GM12874 (cell line): ENCODE results near the gene DENND5B.

Experiments
- TF ChIP-seq, protein P1 (sequence below): IDR thresholded peaks from 2 replicates; pipeline ENCODE4 v1.5.1; 2011; ENCODE audit warnings: low read depth, mild to moderate bottlenecking, control low read depth, low read length, moderate library complexity; ENCODE audit not compliant: insufficient read depth

Gene DENND5B

DNA sequence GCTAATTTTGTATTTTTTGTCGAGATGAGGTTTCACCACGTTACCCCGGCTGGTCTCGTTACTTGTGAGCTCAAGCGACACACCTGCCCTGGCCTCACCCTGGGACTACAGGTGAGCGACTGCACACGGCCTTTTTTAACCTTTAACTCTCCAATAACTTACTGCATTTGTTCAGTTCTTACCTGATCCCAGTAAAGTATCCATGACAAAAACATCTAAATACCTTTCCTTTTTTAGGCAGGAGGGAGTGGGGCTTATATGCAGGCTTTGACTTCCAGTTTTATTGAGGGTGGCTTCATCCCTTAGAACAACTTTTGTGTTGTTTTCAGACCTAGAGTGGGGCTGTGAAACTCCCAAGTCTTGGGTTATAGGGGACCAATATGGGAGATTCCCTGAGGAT, 68.3 kb downstream of the DENND5B start:
- TF ChIP-seq, protein P1, sequence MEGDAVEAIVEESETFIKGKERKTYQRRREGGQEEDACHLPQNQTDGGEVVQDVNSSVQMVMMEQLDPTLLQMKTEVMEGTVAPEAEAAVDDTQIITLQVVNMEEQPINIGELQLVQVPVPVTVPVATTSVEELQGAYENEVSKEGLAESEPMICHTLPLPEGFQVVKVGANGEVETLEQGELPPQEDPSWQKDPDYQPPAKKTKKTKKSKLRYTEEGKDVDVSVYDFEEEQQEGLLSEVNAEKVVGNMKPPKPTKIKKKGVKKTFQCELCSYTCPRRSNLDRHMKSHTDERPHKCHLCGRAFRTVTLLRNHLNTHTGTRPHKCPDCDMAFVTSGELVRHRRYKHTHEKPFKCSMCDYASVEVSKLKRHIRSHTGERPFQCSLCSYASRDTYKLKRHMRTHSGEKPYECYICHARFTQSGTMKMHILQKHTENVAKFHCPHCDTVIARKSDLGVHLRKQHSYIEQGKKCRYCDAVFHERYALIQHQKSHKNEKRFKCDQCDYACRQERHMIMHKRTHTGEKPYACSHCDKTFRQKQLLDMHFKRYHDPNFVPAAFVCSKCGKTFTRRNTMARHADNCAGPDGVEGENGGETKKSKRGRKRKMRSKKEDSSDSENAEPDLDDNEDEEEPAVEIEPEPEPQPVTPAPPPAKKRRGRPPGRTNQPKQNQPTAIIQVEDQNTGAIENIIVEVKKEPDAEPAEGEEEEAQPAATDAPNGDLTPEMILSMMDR: no peak

DNA sequence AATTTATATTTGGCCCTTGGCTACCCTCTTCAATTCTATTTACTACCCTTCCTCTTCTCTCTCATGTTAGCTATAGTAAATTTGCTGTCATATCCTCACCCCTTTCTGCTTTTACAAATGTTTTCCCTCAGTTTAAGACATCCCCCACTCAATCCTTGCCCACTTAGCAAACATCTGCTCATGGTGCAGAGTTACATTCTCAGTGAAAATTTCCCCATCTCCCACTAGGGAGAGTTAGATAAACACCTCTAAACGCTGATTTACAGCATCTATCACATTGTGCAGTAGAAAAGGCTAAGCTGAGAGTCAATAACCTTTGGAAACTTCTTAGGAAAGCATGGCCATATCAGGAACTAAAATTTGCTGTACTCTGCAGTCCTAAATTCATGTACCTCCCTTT, 69.0 kb downstream of the DENND5B start:
- TF ChIP-seq, protein P1: no peak

DNA sequence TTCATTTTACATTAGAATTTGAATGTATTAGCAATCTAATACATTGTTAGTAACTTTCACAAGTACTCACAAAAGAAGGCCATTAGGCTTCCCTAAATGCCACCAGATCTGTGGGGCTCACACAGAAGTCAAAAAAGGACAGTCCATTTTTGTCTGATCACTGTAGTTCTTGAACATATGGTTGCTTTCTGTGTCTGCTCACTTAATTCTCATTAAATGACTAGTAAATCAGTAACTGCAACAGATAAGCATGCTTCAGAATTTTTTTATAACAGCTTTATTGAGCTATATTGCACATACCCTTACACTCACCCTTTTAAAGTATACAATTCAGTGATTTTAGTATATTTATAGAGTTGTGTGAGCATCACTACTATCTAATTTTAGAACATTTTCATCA, 71.4 kb downstream of the DENND5B start:
- TF ChIP-seq, protein P1: no peak

DNA sequence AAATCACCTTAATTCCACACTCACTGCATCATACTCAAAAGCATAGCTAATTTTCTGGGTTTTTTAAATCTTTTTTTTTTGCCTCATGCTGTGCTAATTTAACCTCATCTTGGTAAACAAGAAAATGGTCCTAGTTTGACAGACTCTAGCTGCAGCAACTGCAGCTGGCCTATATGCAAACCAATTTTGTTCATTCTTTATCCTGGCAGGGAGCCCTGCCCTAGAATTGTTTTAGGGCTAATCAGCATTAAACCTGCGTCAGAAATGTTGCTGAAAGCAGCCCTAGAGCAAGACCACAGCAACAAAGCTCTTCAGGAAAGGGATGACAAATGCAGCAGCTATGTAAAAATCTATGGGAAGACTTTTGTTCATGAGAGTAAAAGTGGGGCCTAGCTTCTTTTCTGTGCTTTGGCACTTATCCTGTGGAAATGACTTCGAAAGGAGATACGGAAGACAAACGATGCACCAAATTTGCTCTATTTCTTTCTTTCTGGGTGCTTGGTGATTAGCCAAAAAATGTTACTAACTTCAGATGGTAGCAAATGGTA, 72.2 kb downstream of the DENND5B start:
- TF ChIP-seq, protein P1: no peak

DNA sequence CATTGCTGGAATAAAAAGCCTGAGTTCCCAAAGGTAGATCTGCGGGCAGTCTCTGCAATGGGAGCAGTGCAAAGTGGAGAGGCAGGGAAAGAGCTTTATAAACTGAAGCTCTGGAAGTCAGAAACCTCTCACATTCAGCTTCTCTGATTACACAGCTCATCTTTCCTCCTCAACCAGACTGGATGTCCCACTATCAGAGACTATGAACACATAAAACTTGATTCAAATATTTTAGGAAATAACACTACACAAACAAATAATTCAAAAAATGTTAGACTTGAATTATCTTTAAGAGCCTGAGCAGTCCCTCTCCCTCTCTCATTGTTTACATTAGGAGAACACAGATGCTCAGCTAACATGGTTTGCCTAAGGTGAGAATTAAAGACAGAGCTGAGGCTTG, 72.9 kb downstream of the DENND5B start:
- TF ChIP-seq, protein P1: no peak

DNA sequence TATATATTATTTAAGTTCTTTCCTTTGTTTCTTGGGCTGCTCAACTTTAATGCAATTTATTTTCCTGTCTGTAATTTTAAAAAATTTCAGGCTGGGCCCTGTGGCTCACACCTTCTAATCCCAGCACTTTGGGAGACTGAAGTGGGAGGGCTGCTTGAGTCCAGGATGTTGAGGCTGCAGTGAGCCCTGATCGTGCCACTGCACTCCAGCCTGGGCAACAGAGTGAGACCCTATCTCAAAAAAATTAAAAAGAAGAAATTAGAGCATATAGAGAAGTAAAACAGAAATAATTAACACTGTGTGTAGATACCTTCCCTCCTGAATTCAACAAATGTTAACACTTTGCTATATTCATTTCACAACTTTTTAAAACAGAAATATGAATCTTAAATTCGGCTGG, 74.2 kb downstream of the DENND5B start:
- TF ChIP-seq, protein P1: no peak

DNA sequence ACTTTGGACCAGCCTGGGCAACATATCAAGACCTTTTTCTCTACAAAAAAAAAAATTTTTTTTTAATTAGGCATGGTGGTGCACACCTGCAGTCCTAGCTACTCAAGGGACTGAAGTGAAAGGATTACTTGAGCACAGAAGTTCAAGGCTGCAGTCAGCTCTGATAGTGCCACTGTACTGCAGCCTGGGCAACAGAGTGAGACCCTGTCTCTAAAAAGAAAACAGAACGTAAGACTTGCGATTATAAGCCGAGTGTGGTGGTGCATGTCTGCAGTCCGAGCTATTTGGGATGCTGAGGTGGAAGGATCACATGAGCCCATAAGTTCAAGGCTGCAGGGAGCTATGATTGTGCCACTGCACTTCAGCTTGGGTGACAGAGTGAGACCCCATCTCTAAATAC, 76.0 kb downstream of the DENND5B start:
- TF ChIP-seq, protein P1: no peak
